K562 (cell line): ENCODE results near the gene LRRK2. TPM values are rescaled to one million over a fixed set of nuclear protein-coding genes. Genes with fewer than 3 reads are reported as not detected.

Experiments used
- ATAC-seq: fragments of 200-7000 bp; cut with Tn5 transposase; 3 replicates; pipeline ENCODE4 v1.9.1; 2020; ENCODE audit warnings: moderate library complexity
- BruUV-seq: library from RNA; stranded (reverse); fragments of 400-500 nt; replicated peaks from 2 replicates; lab custom pipeline; 2021; lab: Mats Ljungman, UMichigan
- CTCF ChIA-PET: fragments of 300-600 bp; formaldehyde crosslinking; extraction: SDS; loops from one replicate; lab custom pipeline; 2021; ENCODE audit warnings: low intra/inter-chr PET ratio; lab: Yijun Ruan, JAX
- POLR2A ChIA-PET: fragments of 300-600, 350-650 bp; sonication (Branson Sonifier 250); formaldehyde crosslinking; extraction: SDS; loops from one replicate; lab custom pipeline; 2021; ENCODE audit warnings: antibody characterized with exemption, inconsistent platforms; lab: Yijun Ruan, JAX
- DNase-seq, 4 experiments: peaks; one replicate each; pipeline versions ENCODE4 v3.0.0 to v3.0.0-alpha.2; 2011 to 2018; ENCODE audit warnings: low spot score in 3 of 4, mixed read lengths in 3 of 4; ENCODE audit errors: extremely low read depth in 1 of 4
- FAIRE-seq: peaks from 2 replicates; lab custom pipeline; 2011; peaks lifted over from hg19 to GRCh38; lab: Jason Lieb, UNC
- H2AFZ ChIP-seq: 2 replicates; pipeline ENCODE4 v1.6.0; 2011; ENCODE audit warnings: low read depth, low read length, control low read depth, inconsistent platforms
- H3K27ac ChIP-seq: fragments of 200-600 bp; 3 replicates; pipeline ENCODE4 v1.8.0; 2011; ENCODE audit warnings: low read depth, mild to moderate bottlenecking, control low read depth, inconsistent platforms, low read length, moderate library complexity, mixed read lengths; ENCODE audit errors: extremely low read depth
- H3K27me3 ChIP-seq, 2 experiments: fragments of 300-600 bp in 1 of 2; 2 replicates in 1 of 2; 3 replicates in 1 of 2; pipeline versions ENCODE4 v1.6.0 to v1.8.0; 2011; ENCODE audit warnings: inconsistent platforms in 2 of 2, low read length in 2 of 2, mild to moderate bottlenecking in 1 of 2, mixed read lengths in 1 of 2, moderate library complexity in 1 of 2; ENCODE audit not compliant: control insufficient read depth in 2 of 2, insufficient read depth in 2 of 2
- H3K36me3 ChIP-seq: fragments of 300-600 bp; 3 replicates; pipeline ENCODE4 v1.8.0; 2011; ENCODE audit warnings: mild to moderate bottlenecking, low read length, inconsistent platforms; ENCODE audit not compliant: control insufficient read depth, insufficient read depth
- H3K4me1 ChIP-seq, 2 experiments: fragments of 200-600 bp in 1 of 2; replicated peaks in 1 of 2; 2 replicates in 1 of 2; 3 replicates in 1 of 2; pipeline versions ENCODE4 v1.5.1 to v1.8.0; 2011; ENCODE audit warnings: inconsistent platforms in 2 of 2, low read length in 2 of 2, mild to moderate bottlenecking in 1 of 2, mixed read lengths in 1 of 2, moderate library complexity in 1 of 2; ENCODE audit not compliant: control insufficient read depth in 2 of 2, insufficient read depth in 2 of 2
- H3K4me2 ChIP-seq: 2 replicates; pipeline ENCODE4 v1.6.1; 2011; ENCODE audit warnings: low read length, control low read depth, inconsistent platforms, mixed read lengths; ENCODE audit not compliant: insufficient read depth
- H3K4me3 ChIP-seq: fragments of 200-600 bp; sonication (generic), shearing (Covaris generic); 2 replicates; pipeline ENCODE4 v1.5.1; 2016; ENCODE audit warnings: control low read depth, inconsistent platforms
- H3K79me2 ChIP-seq: fragments of 200-600 bp; 3 replicates; pipeline ENCODE4 v1.8.0; 2011; ENCODE audit warnings: low read length, inconsistent platforms; ENCODE audit not compliant: control insufficient read depth, insufficient read depth
- H3K9ac ChIP-seq, 2 experiments: 2 replicates each; pipeline versions ENCODE4 v1.6.0 to v1.6.1; 2011; ENCODE audit warnings: low read depth in 2 of 2, low read length in 2 of 2, control low read depth in 1 of 2, inconsistent platforms in 1 of 2, mild to moderate bottlenecking in 1 of 2, mixed read lengths in 1 of 2; ENCODE audit not compliant: insufficient read depth in 1 of 2
- H3K9me1 ChIP-seq: one replicate; pipeline ENCODE4 v1.6.0; 2011; ENCODE audit warnings: inconsistent platforms, mild to moderate bottlenecking, low read length, moderate library complexity; ENCODE audit not compliant: control insufficient read depth, insufficient read depth
- H3K9me3 ChIP-seq: replicated peaks from 2 replicates; pipeline ENCODE4 v1.5.1; 2011; ENCODE audit warnings: low read depth, low read length, inconsistent platforms; ENCODE audit not compliant: control insufficient read depth, insufficient read depth
- H4K20me1 ChIP-seq: replicated peaks from 2 replicates; pipeline ENCODE4 v1.6.1; 2011; ENCODE audit warnings: low read length, inconsistent platforms, mixed read lengths; ENCODE audit not compliant: control insufficient read depth, insufficient read depth
- C11orf30 ChIP-seq: fragments of 450-650 bp; IDR thresholded peaks from 2 replicates; pipeline ENCODE4 v1.6.1; 2016; ENCODE audit warnings: low read depth, mild to moderate bottlenecking
- CTCF ChIP-seq, 3 experiments: IDR thresholded peaks in 2 of 3; conservative IDR thresholded peaks in 1 of 3; 2 replicates each; pipeline ENCODE4 v1.5.1; 2011 to 2012; ENCODE audit warnings: low read length in 3 of 3, mild to moderate bottlenecking in 3 of 3, control low read depth in 2 of 3, improper control_type of control experiment in 1 of 3, inconsistent platforms in 1 of 3, low read depth in 1 of 3, mixed read lengths in 1 of 3, moderate library complexity in 1 of 3; ENCODE audit not compliant: insufficient read depth in 2 of 3
- ESRRA ChIP-seq: fragments of 450-650 bp; IDR thresholded peaks from 2 replicates; pipeline ENCODE4 v1.6.1; 2014; ENCODE audit warnings: low read depth, mild to moderate bottlenecking, moderate library complexity, borderline replicate concordance
- HCFC1 ChIP-seq: IDR thresholded peaks from 2 replicates; pipeline ENCODE4 v1.6.1; 2012; ENCODE audit warnings: low read depth, low read length, improper control_type of control experiment
- HLTF ChIP-seq: fragments of 450-650 bp; IDR thresholded peaks from 2 replicates; pipeline ENCODE4 v1.6.1; 2016
- HNRNPLL ChIP-seq: fragments of 200-400 bp; formaldehyde crosslinking; IDR thresholded peaks from 2 replicates; pipeline ENCODE4 v1.6.1; 2017; ENCODE audit warnings: low read length, low read depth, mild to moderate bottlenecking; ENCODE audit not compliant: poor library complexity, severe bottlenecking
- IFI16 ChIP-seq: fragments of 250-450 bp; sonication (Bioruptor Pico); IDR thresholded peaks from 2 replicates; pipeline ENCODE4 v2.1.2; 2022; ENCODE audit warnings: mild to moderate bottlenecking, inconsistent platforms
- KDM4B ChIP-seq, 2 experiments: fragments of 450-650 bp in 1 of 2; sonication (generic) in 1 of 2; IDR thresholded peaks; 2 replicates each; pipeline ENCODE4 v1.6.1; 2016 to 2017; ENCODE audit warnings: borderline replicate concordance in 2 of 2, antibody characterized with exemption in 1 of 2, low read depth in 1 of 2, mild to moderate bottlenecking in 1 of 2
- MAFG ChIP-seq: fragments of 450-650 bp; conservative IDR thresholded peaks from 2 replicates; pipeline ENCODE4 v1.6.1; 2016; ENCODE audit warnings: missing genetic modification characterization, missing compliant biosample characterization
- MAFK ChIP-seq: IDR thresholded peaks from 2 replicates; pipeline ENCODE4 v1.6.1; 2011; ENCODE audit warnings: low read length, improper control_type of control experiment
- MBD2 ChIP-seq: sonication (generic); IDR thresholded peaks from 2 replicates; pipeline ENCODE4 v1.6.1; 2016; ENCODE audit warnings: low read depth, borderline replicate concordance
- RNF2 ChIP-seq: sonication (generic); IDR thresholded peaks from 2 replicates; pipeline ENCODE4 v1.6.1; 2016
- SRSF1 ChIP-seq: fragments of 200-400 bp; formaldehyde crosslinking; IDR thresholded peaks from 2 replicates; pipeline ENCODE4 v1.6.1; 2017; ENCODE audit warnings: mild to moderate bottlenecking, low read depth, low read length, moderate library complexity
- TAF7 ChIP-seq: fragments of 450-650 bp; IDR thresholded peaks from 2 replicates; pipeline ENCODE4 v1.6.1; 2016; ENCODE audit warnings: missing genetic modification characterization, missing compliant biosample characterization
- TRIM24 ChIP-seq, 2 experiments: fragments of 450-650 bp; IDR thresholded peaks; 2 replicates each; pipeline ENCODE4 v1.6.1; 2016
- ZNF311 ChIP-seq: fragments of 250-450 bp; sonication (Bioruptor Pico); IDR thresholded peaks from 2 replicates; pipeline ENCODE4 v1.4.0; 2020; ENCODE audit warnings: mild to moderate bottlenecking, moderate library complexity
- ZNF316 ChIP-seq: fragments of 450-650 bp; IDR thresholded peaks from 2 replicates; pipeline ENCODE4 v1.6.1; 2016
- ZNF444 ChIP-seq: fragments of 250-450 bp; sonication (Bioruptor Pico); IDR thresholded peaks from 2 replicates; pipeline ENCODE4 v1.4.0; 2020; ENCODE audit warnings: mild to moderate bottlenecking, moderate library complexity
- ZNF609 ChIP-seq: sonication (generic); formaldehyde crosslinking; IDR thresholded peaks from 2 replicates; pipeline ENCODE4 v1.8.1; 2023; ENCODE audit warnings: missing genetic modification reagents, mild to moderate bottlenecking, borderline replicate concordance
- WGBS: fragments of 100-300 bp; shearing (Covaris generic); methylation state at CpG from one replicate; pipeline ENCODE4 v1.1.6; 2016; ENCODE audit warnings: low coverage, mixed read lengths; ENCODE audit not compliant: insufficient coverage; ENCODE audit errors: missing lambda C conversion rate; 5-methylcytosine and 5-hydroxymethylcytosine counted together
- in situ Hi-C: fragments of 300-500 bp; cut with MboI; formaldehyde crosslinking; loops from 4 replicates; pipeline ENCODE4 v1.15.0; 2018; ENCODE audit warnings: inconsistent platforms, mixed read lengths
- intact Hi-C: fragments of 100-400 bp; cut with micrococcal nuclease; formaldehyde crosslinking; loops from 2 replicates; pipeline ENCODE4 v1.14.2; 2022
- polyA plus RNA-seq, 8 experiments: library from polyadenylated mRNA; depleted of rRNA in 4 of 8; stranded (reverse) in 5 of 8; unstranded in 3 of 8; fragments of >200 nt; fragmentation: Nextera tagmentation in 2 of 8; fragmentation: Illumina TruSeq in 1 of 8; extraction: Ambion mirVana in 2 of 8; extraction: Trizol in 1 of 8; gene quantifications; 2 replicates each; pipeline versions ENCODE4 v1.2.1 to v1.2.3, GENCODE V29; 2011 to 2014; ENCODE audit warnings: inconsistent platforms in 1 of 8, missing spikeins in 1 of 8
- total RNA-seq, 7 experiments: library from RNA; depleted of rRNA in 6 of 7; stranded (reverse); fragments of >200 nt in 6 of 7; fragmentation: Illumina TruSeq in 2 of 7; extraction: Trizol in 2 of 7; gene quantifications; 2 replicates each; pipeline versions ENCODE4 v1.2.1 to v1.2.3, GENCODE V29; 2011 to 2021; ENCODE audit warnings: low replicate concordance in 1 of 7

Gene LRRK2
- total and polyA plus RNA-seq, 9 of the 15 experiments (the other 6 are each of a cell fraction or from before 2014, with no cell fraction given) = 0.03 to 0.89 (median 0.31) TPM

DNA sequence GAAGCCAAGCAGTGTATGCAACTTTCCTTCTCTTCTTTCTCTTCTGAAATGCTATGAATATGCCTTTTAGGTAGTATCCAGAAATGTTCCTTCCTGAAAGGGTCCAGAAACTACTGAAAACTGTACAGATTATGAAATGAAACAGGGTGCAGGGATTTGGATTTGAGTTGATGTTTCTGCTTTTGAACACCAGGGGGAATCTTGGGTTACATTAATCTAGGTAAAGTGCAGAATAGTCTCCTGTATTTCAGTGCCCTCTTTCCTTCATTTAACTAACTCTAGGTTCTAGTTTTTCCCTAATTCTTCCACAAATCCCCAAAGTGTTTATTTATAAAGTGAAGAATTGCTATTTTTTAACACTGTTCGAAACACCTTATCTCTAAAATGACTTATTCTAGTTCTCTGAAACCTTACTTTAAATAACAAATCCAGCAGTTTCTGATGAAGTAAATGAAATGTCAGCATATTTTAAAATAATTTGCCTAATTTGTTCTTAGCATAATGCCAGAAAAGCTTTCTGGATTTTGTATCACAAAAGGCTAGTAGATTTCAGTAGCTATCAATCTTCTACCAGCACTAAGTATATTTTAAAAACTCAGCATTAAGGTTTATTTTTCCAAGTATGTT, 111.9 kb downstream of the LRRK2 start:
- no peak for ATAC-seq
- ChIA-PET POLR2A (no interaction called here), CTCF (no interaction called here)
- in situ Hi-C loops = no loop called here
- no peaks in the 10 kb centered on the region for H4K20me1 ChIP-seq
- H3K79me2 ChIP-seq = no peaks in the 10 kb centered on the region
- no TSS peak for BruUV-seq
- H3K4me1 ChIP-seq = no peaks in the 10 kb centered on the region
- no peak overlapping the region for H3K27ac ChIP-seq
- no peak overlapping the region for H3K4me2 ChIP-seq
- FAIRE-seq = no peak
- H3K9me3 ChIP-seq = no peaks in the 10 kb centered on the region
- no peak overlapping the region for H2AFZ ChIP-seq
- DNase-seq = peak in 3 of 4 experiments; percentile 1 to 22 (median 15)
- H3K4me3 ChIP-seq = no peak overlapping the region
- H3K27me3 ChIP-seq = no peaks in the 10 kb centered on the region
- no peak overlapping the region for H3K9ac ChIP-seq
- 0% methylated on average over 1 of the region's 1 CpG for WGBS
- H3K36me3 ChIP-seq = no peaks in the 10 kb centered on the region
- intact Hi-C loops = no loop called here
- no peaks in the 10 kb centered on the region for H3K9me1 ChIP-seq
- TF ChIP-seq ZNF311 (no peak), CTCF (IDR thresholded peaks at IDR 0.05 in 2 of 3, conservative IDR thresholded peaks at IDR 0.05 in 1 of 3; ENCODE audit: insufficient read depth in 2 of 3, low read depth in 1 of 3, low read length in 3 of 3) (peak in 1 of 3 experiments; percentile 19; a peak in 2 of 6 replicates), HCFC1 (no peak), TRIM24 (IDR thresholded peaks at IDR 0.05) (no peak), MAFG (tag) (peak; percentile 80), MAFK (peak; percentile 36; the same call in 1 of the 2 replicates), SRSF1 (no peak), HNRNPLL (no peak), C11orf30 (peak; percentile 65), IFI16 (CRISPR knock-in tag) (no peak), ZNF316 (peak; percentile 79), ESRRA (no peak), HLTF (no peak), KDM4B (IDR thresholded peaks at IDR 0.05; ENCODE audit: borderline replicate concordance in 2 of 2, low read depth in 1 of 2) (no peak), ZNF609 (CRISPR knock-in tag) (no peak), ZNF444 (CRISPR knock-in tag) (no peak), RNF2 (no peak), TAF7 (tag) (no peak), MBD2 (no peak)
